Colonic mucosa (tissue), 4 donors: ENCODE results near the gene SLC35A4. TPM values are rescaled to one million over a fixed set of nuclear protein-coding genes. Genes with fewer than 3 reads are reported as not detected.

Experiments used
- DNase-seq: peaks from one replicate; pipeline ENCODE4 v3.0.0-alpha.2; 2020
- H3K27ac ChIP-seq: fragments of 200-600 bp; one replicate; pipeline ENCODE4 v1.8.0; 2021
- H3K27me3 ChIP-seq: fragments of 200-600 bp; one replicate; pipeline ENCODE4 v1.8.0; 2021
- H3K36me3 ChIP-seq: fragments of 200-600 bp; one replicate; pipeline ENCODE4 v1.8.0; 2021
- H3K4me1 ChIP-seq: fragments of 200-600 bp; one replicate; pipeline ENCODE4 v1.8.0; 2021; ENCODE audit warnings: mild to moderate bottlenecking
- H3K4me3 ChIP-seq: fragments of 200-600 bp; one replicate; pipeline ENCODE4 v1.8.0; 2021
- H3K9ac ChIP-seq, 2 donors: one replicate each; pipeline ENCODE4 v1.7.0; 2013; ENCODE audit warnings: control low read depth in 2 of 2, low read depth in 2 of 2, low read length in 2 of 2
- H3K9me3 ChIP-seq: fragments of 200-600 bp; one replicate; pipeline ENCODE4 v1.8.0; 2021
- intact Hi-C: fragments of 100-400 bp; cut with DNase I; formaldehyde crosslinking; loops from one replicate; pipeline ENCODE4 v1.14.1; 2022
- total RNA-seq, 2 donors: library from RNA; stranded (reverse); fragmentation: NEBNext Ultra II Directional in 1 of 2; extraction: Animal tissue kit (Norgen Biotek cat#: 25700) in 1 of 2; gene quantifications; one replicate each; pipeline ENCODE4 v1.2.1, GENCODE V29; 2021
- TF ChIP-seq, protein P1 (sequence below): fragments of 200-600 bp; IDR thresholded peaks from one replicate; pipeline ENCODE4 v1.8.0; 2022; ENCODE audit warnings: antibody characterized with exemption, mild to moderate bottlenecking
- donor health status: healthy.
- donor health status: DM: no; HTN: no; CAD: no.
- donor health status: DM: no; HTN: no; CAD: no.

Gene SLC35A4
- total RNA-seq, 2 donors from 2014 or later, result 78.1 to 129 TPM

DNA sequence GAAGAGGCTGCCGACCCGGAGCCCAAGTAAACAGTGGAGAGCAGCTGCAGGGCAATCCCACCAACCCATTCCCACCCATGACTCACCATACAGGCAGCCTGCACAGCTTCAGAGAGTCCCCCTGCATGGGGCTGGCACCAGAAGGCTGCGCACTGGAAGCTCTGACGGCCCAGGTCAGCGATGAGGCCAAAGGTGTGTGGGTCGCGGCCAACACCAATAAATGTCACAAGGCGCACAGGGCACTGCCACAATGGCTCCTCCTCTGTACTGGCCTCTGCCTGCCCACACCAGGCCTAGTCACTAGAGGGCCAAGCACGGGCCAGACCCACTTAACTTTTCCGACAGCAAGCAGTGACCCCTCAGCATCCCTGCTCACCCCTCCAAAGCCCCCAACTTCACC is 4.4 kb upstream of the SLC35A4 start:
- TF ChIP-seq, protein P1, sequence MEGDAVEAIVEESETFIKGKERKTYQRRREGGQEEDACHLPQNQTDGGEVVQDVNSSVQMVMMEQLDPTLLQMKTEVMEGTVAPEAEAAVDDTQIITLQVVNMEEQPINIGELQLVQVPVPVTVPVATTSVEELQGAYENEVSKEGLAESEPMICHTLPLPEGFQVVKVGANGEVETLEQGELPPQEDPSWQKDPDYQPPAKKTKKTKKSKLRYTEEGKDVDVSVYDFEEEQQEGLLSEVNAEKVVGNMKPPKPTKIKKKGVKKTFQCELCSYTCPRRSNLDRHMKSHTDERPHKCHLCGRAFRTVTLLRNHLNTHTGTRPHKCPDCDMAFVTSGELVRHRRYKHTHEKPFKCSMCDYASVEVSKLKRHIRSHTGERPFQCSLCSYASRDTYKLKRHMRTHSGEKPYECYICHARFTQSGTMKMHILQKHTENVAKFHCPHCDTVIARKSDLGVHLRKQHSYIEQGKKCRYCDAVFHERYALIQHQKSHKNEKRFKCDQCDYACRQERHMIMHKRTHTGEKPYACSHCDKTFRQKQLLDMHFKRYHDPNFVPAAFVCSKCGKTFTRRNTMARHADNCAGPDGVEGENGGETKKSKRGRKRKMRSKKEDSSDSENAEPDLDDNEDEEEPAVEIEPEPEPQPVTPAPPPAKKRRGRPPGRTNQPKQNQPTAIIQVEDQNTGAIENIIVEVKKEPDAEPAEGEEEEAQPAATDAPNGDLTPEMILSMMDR, result no peak
- Histone ChIP-seq H3K9me3 (no peaks in the 10 kb centered on the region), H3K9ac (no peak overlapping the region), H3K27me3 (no peaks in the 10 kb centered on the region), H3K36me3 (no peaks in the 10 kb centered on the region), H3K4me3 (no peak overlapping the region), H3K27ac (no peak overlapping the region), H3K4me1 (peaks cover 17% of the 10 kb centered on the region)
- intact Hi-C loops, result no loop called here
- no peak for DNase-seq

DNA sequence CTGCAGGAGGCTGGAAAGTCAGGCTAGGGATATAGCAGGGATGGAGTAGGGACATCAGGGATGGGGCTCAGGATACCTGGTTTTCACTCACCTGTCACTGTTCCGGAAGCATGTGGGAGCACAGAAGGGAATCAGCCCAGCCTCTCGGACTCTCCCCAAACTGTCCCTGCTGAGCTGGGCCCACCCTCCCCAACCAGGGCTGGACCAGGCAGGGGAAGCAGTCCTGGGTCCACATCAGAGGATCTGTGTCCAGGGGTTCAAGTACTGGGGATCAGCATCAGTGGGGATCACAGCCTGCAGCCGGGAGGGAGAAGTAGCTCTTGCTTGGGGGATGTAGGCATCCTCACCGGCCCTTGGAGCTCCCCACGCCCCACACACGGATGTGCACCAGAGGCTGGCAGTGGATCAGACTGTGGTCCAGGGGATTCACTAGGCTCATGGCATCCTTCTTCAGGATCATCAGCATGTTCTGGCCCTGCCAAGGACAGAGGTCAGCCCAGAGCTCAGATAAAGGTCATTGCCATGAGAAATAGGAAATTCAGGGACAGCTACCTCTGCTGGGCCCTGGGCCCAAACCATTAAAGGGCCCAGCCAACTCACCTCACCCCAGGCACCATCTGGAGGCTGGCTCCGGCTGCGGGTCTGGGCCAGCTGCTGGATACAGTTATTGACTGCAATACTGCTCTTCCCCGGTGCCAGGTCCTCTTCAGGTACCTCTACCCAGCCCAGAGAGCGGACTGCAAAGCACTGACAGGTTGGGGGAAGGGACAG is 2.7 kb upstream of the SLC35A4 start:
- intact Hi-C loops, result no loop called here
- H3K4me1 ChIP-seq, result peaks cover 13% of the 10 kb centered on the region

DNA sequence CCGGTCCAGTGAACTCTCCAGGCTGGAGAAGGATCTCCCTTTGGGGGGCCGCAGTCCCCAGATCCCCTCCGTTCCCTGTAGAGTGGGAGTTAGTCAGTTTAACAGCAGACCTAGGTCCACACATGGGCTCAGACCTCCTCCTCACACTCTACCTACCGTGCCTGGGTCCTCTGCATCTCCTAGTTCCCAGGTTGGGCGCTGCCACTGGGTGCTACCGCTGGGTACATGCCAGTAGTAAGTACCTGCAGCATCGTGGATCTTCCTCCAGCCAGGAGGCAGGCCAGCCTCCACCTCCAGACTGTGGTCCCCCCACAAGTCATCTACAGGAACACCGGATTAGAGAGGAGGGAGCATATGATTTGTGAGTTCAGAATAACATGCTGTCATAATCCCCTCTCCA is 1.0 kb upstream of the SLC35A4 start:
- H3K27ac ChIP-seq, result peak overlapping the region; percentile 90
- H3K9ac ChIP-seq, result peak overlapping the region; percentile 90 to 93
- no peaks in the 10 kb centered on the region for H3K9me3 ChIP-seq
- DNase-seq, result no peak
- H3K27me3 ChIP-seq, result no peaks in the 10 kb centered on the region
- TF ChIP-seq, protein P1, result no peak
- H3K36me3 ChIP-seq, result peaks cover 8% of the 10 kb centered on the region
- H3K4me1 ChIP-seq, result peaks cover 13% of the 10 kb centered on the region
- H3K4me3 ChIP-seq, result peak overlapping the region; percentile 72
- intact Hi-C loops, result no loop called here

More for the DNA sequence above, 2.7 kb upstream of the SLC35A4 start:
- Histone ChIP-seq H3K4me3 (no peak overlapping the region), H3K9ac (no peak overlapping the region), H3K27ac (no peak overlapping the region), H3K36me3 (peaks cover 2% of the 10 kb centered on the region), H3K9me3 (no peaks in the 10 kb centered on the region), H3K27me3 (no peaks in the 10 kb centered on the region)
- TF ChIP-seq, protein P1, result no peak
- DNase-seq, result no peak

DNA sequence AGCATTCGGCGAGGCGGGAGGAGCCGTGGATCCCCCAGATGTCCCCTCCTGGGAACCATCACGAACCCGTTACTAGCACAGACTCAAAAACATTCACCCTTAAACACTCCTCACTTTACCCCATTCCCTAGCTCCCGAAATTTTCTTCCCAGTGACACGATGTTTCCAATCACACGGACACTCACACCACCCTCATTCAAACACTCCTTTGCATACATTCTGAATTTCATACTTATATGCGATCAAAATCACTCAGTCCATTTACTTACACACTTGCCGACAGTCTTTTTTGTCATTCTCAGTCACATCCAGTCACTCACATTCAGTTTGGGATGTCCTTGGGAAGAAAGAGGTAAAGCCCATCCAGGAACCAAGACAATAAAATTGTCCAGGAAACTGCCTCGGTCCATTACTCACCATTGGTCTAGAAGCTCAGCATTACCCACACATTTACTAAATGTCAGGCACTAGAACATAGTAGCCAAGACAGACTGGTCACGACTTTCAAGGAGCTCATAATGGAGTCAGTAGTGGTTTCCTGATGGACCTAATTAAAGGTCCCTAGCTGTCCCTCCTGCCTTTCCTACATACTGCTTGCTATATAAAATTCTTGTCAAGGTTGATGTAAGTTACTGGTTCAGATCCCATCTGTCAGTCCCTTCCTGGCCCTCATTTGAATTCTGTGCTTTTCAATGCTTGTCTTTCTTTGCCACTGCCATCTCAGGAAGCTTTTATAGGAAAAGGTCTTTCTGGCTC is 574 bp downstream of the SLC35A4 start:
- Histone ChIP-seq H3K9me3 (no peaks in the 10 kb centered on the region), H3K27me3 (no peaks in the 10 kb centered on the region), H3K36me3 (peaks cover 8% of the 10 kb centered on the region), H3K4me1 (peaks cover 13% of the 10 kb centered on the region), H3K9ac (peak overlapping the region; percentile 86 to 93), H3K4me3 (peak overlapping the region; percentile 72), H3K27ac (peak overlapping the region; percentile 90)
- intact Hi-C loops, result loop anchor here (2.0 to 5.0 kb wide), 2 partner anchors 67 to 76 kb away; partner anchors contain the start of gene CD14
- DNase-seq, result no peak
- TF ChIP-seq, protein P1, result no peak

DNA sequence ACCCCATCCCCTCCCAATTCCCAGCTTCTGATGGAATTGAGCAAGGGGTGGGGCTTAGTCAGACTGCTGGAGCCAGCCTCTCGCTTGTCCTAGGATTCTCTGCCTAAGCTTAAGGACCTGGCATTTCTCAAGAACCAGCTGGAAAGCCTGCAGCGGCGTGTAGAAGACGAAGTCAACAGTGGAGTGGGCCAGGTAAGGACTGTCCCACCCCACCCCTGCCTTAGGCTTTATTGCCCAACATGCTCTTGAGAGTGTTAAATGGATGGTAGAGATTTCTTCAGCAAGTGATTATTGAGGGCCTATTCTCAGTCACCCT is 1.1 kb downstream of the SLC35A4 start:
- TF ChIP-seq, protein P1, result no peak
- Histone ChIP-seq H3K27ac (no peak overlapping the region), H3K27me3 (no peaks in the 10 kb centered on the region), H3K9ac (peak overlapping the region in 1 of 2 donors; percentile 93), H3K4me1 (peaks cover 13% of the 10 kb centered on the region), H3K9me3 (no peaks in the 10 kb centered on the region), H3K36me3 (peaks cover 8% of the 10 kb centered on the region), H3K4me3 (no peak overlapping the region)
- DNase-seq, result no peak
- intact Hi-C loops, result loop anchor here (2.0 to 5.0 kb wide), 2 partner anchors 67 to 75 kb away; partner anchors contain the start of gene CD14
